Hippocampal formation (tissue), 2 donors: ENCODE results near the gene SH3RF1.

ENCODE experiments used
- DNase-seq, 2 donors: peaks; one replicate each; lab custom pipeline; 2025; lab: John Stamatoyannopoulos, UW

The SH3RF1 gene

GRCh38 chr4:169163495-169163894 is 107.3 kb downstream of the SH3RF1 start:
- DNase-seq: no peak

- no peak for DNase-seq
Observed at GRCh38 chr4:169160825-169161224, 109.9 kb downstream of the SH3RF1 start.

GRCh38 chr4:169159624-169160171 is 111.1 kb downstream of the SH3RF1 start:
- DNase-seq: no peak

GRCh38 chr4:169158861-169159260 is 111.9 kb downstream of the SH3RF1 start:
- no peak for DNase-seq

GRCh38 chr4:169158046-169158445 is 112.7 kb downstream of the SH3RF1 start:
- DNase-seq: no peak

- DNase-seq: no peak
Observed at GRCh38 chr4:169156392-169156791, 114.4 kb downstream of the SH3RF1 start.

GRCh38 chr4:169154121-169154520 is 116.6 kb downstream of the SH3RF1 start:
- DNase-seq: no peak

GRCh38 chr4:169153481-169154087 is 117.2 kb downstream of the SH3RF1 start:
- no peak for DNase-seq

- no peak for DNase-seq
Observed at GRCh38 chr4:169152899-169153298, 117.9 kb downstream of the SH3RF1 start.

- no peak for DNase-seq
Observed at GRCh38 chr4:169152098-169152497, 118.7 kb downstream of the SH3RF1 start.

- no peak for DNase-seq
Observed at GRCh38 chr4:169151671-169152070, 119.1 kb downstream of the SH3RF1 start.

GRCh38 chr4:169150806-169151205 is 120.0 kb downstream of the SH3RF1 start:
- DNase-seq: no peak

GRCh38 chr4:169148885-169149284 is 121.9 kb downstream of the SH3RF1 start:
- DNase-seq: no peak

GRCh38 chr4:169147191-169147590 is 123.6 kb downstream of the SH3RF1 start:
- no peak for DNase-seq

GRCh38 chr4:169144061-169144600 is 126.6 kb downstream of the SH3RF1 start:
- no peak for DNase-seq

GRCh38 chr4:169143335-169143734 is 127.4 kb downstream of the SH3RF1 start:
- no peak for DNase-seq

GRCh38 chr4:169142906-169143305 is 127.8 kb downstream of the SH3RF1 start:
- no peak for DNase-seq

GRCh38 chr4:169142391-169142790 is 128.4 kb downstream of the SH3RF1 start:
- DNase-seq: no peak

GRCh38 chr4:169139021-169139420 is 131.7 kb downstream of the SH3RF1 start:
- DNase-seq: no peak

- DNase-seq: no peak
Observed at GRCh38 chr4:169137558-169137920, 133.2 kb downstream of the SH3RF1 start.

- no peak for DNase-seq
Observed at GRCh38 chr4:169136796-169137557, 133.8 kb downstream of the SH3RF1 start.

GRCh38 chr4:169136330-169136729 is 134.4 kb downstream of the SH3RF1 start:
- no peak for DNase-seq

- DNase-seq: no peak
Observed at GRCh38 chr4:169135776-169136175, 135.0 kb downstream of the SH3RF1 start.
